ENCODE data around the gene TMUB1. TPM values are rescaled to one million over a fixed set of nuclear protein-coding genes. Genes with fewer than 3 reads are reported as not detected.
A peak's percentile ranks its signal among the peaks of the same experiment; 100 is the strongest.

The TMUB1 gene
- total and polyA plus RNA-seq, 4 donors: 32.8 to 104 (median 46.6) TPM

GRCh38 chr7:151110941-151111645 lies 27.8 kb upstream of the TMUB1 start:
- Histone ChIP-seq H3K9ac (ENCODE audit: insufficient read depth in 1 of 2, low read length in 2 of 2) (no peak overlapping the region), H3K27ac (ENCODE audit: low read depth in 1 of 2, low read length in 1 of 2) (peak overlapping the region in 1 of 2 donors; percentile 16), H3K4me3 (no peak overlapping the region), H3K36me3 (ENCODE audit: control insufficient read depth in 4 of 4, insufficient read depth in 4 of 4, low read length in 4 of 4) (peaks cover 0 to 3% (median 0%) of the 10 kb centered on the region in 4 donors), H3K9me3 (ENCODE audit: control insufficient read depth in 4 of 4, insufficient read depth in 3 of 4, low read length in 3 of 4) (no peaks in the 10 kb centered on the region), H3K27me3 (ENCODE audit: control insufficient read depth in 3 of 3, insufficient read depth in 3 of 3, low read length in 2 of 3) (peaks cover 0 to 3% (median 0%) of the 10 kb centered on the region in 3 donors), H3K4me1 (ENCODE audit: control insufficient read depth in 5 of 5, insufficient read depth in 5 of 5, low read length in 5 of 5) (peaks cover 0 to 16% (median 10%) of the 10 kb centered on the region in 5 donors)
- 43 to 45% methylated on average over 18 to 20 of the region's 20 CpGs for WGBS, 2 donors
- peak; percentile 78 to 84 (median 78) for DNase-seq
- TF ChIP-seq, protein P1, sequence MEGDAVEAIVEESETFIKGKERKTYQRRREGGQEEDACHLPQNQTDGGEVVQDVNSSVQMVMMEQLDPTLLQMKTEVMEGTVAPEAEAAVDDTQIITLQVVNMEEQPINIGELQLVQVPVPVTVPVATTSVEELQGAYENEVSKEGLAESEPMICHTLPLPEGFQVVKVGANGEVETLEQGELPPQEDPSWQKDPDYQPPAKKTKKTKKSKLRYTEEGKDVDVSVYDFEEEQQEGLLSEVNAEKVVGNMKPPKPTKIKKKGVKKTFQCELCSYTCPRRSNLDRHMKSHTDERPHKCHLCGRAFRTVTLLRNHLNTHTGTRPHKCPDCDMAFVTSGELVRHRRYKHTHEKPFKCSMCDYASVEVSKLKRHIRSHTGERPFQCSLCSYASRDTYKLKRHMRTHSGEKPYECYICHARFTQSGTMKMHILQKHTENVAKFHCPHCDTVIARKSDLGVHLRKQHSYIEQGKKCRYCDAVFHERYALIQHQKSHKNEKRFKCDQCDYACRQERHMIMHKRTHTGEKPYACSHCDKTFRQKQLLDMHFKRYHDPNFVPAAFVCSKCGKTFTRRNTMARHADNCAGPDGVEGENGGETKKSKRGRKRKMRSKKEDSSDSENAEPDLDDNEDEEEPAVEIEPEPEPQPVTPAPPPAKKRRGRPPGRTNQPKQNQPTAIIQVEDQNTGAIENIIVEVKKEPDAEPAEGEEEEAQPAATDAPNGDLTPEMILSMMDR (IDR thresholded peaks at IDR 0.05; ENCODE audit: control extremely low read depth, extremely low read depth): peak; percentile 82
- peak; percentile 67 for ATAC-seq (ENCODE audit: insufficient read depth, low FRiP score)

DNA sequence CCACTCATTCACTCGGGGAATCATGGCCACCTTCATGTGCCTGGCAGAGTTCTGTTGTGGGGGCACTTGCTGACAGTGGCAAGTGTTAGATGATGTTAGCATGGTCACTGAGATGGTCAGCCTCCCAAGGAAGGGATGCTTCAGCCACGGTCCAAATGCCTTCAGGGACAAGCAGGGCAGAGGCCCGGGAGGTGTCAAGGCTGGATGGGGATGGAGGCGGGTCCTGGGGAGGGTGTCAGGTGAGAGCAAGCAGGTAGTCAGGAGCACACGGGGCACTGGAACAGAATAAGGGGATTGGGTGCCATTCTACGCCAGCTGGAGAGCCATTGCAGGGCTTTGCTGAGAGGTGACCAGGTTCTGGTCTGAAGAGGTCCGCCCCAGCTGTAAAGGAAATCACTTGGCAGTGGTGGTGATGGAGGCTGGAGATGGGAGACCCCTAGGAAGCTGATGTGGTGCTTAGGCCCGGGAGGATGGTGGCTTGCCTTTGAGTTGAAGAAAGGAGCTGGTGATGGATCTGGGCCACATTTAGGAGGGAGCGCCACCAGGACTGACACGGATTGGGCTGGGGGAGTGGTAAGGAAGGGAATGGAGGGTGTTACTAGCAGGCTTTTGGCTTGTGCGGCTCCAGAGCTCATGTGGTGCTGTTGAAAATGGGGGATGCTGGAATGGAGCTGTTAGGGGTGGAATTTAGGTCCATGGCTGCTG lies 27.1 kb upstream of the TMUB1 start:
- Histone ChIP-seq H3K4me1 (ENCODE audit: control insufficient read depth in 5 of 5, insufficient read depth in 5 of 5, low read length in 5 of 5) (peaks cover 0 to 16% (median 7%) of the 10 kb centered on the region in 5 donors), H3K9me3 (ENCODE audit: control insufficient read depth in 4 of 4, insufficient read depth in 3 of 4, low read length in 3 of 4) (no peaks in the 10 kb centered on the region), H3K4me3 (no peak overlapping the region), H3K36me3 (ENCODE audit: control insufficient read depth in 4 of 4, insufficient read depth in 4 of 4, low read length in 4 of 4) (peaks cover 0 to 3% (median 0%) of the 10 kb centered on the region in 4 donors), H3K9ac (ENCODE audit: insufficient read depth in 1 of 2, low read length in 2 of 2) (no peak overlapping the region), H3K27ac (ENCODE audit: low read depth in 1 of 2, low read length in 1 of 2) (peak overlapping the region in 1 of 2 donors; percentile 16), H3K27me3 (ENCODE audit: control insufficient read depth in 3 of 3, insufficient read depth in 3 of 3, low read length in 2 of 3) (peaks cover 0 to 3% (median 0%) of the 10 kb centered on the region in 3 donors)
- WGBS, 2 donors: 77 to 82% methylated on average over 11 of the region's 11 CpGs
- DNase-seq (no peak), ATAC-seq (ENCODE audit: insufficient read depth, low FRiP score) (no peak)
- TF ChIP-seq, protein P1 (IDR thresholded peaks at IDR 0.05; ENCODE audit: control extremely low read depth, extremely low read depth): no peak

- no peak for ATAC-seq (ENCODE audit: insufficient read depth, low FRiP score)
- H3K4me1 ChIP-seq (ENCODE audit: control insufficient read depth in 5 of 5, insufficient read depth in 5 of 5, low read length in 5 of 5): peaks cover 0 to 16% (median 7%) of the 10 kb centered on the region in 5 donors
Observed at GRCh38 chr7:151109094-151110048, 26.1 kb upstream of the TMUB1 start.

More at GRCh38 chr7:151109094-151110048, 26.1 kb upstream of the TMUB1 start:
- Histone ChIP-seq H3K36me3 (ENCODE audit: control insufficient read depth in 4 of 4, insufficient read depth in 4 of 4, low read length in 4 of 4) (peaks cover 0 to 3% (median 2%) of the 10 kb centered on the region in 4 donors), H3K9ac (ENCODE audit: insufficient read depth in 1 of 2, low read length in 2 of 2) (no peak overlapping the region), H3K4me3 (no peak overlapping the region), H3K9me3 (ENCODE audit: control insufficient read depth in 4 of 4, insufficient read depth in 3 of 4, low read length in 3 of 4) (peaks cover 0 to 3% (median 0%) of the 10 kb centered on the region in 4 donors), H3K27ac (ENCODE audit: low read depth in 1 of 2, low read length in 1 of 2) (no peak overlapping the region), H3K27me3 (ENCODE audit: control insufficient read depth in 3 of 3, insufficient read depth in 3 of 3, low read length in 2 of 3) (peaks cover 0 to 3% (median 0%) of the 10 kb centered on the region in 3 donors)
- TF ChIP-seq, protein P1 (IDR thresholded peaks at IDR 0.05; ENCODE audit: control extremely low read depth, extremely low read depth): no peak
- 66 to 82% methylated on average over 15 of the region's 15 CpGs for WGBS, 2 donors
- no peak for DNase-seq

Measured in lung (tissue), 12 donors.